NCI-H446 (cell line): ENCODE measurements around the gene UGDH.
"Not testable (repeated sequence)": the region's sequence is repeated elsewhere in the genome, so short reads cannot be mapped to it uniquely, and the experiment has no call there.

Source experiments
- DNase-seq, 2 experiments: peaks; one replicate each; lab custom pipeline; 2025; lab: John Stamatoyannopoulos, UW

UGDH gene

GRCh38 chr4:39495446-39496213 lies 31.6 kb downstream of the UGDH start:
- DNase-seq, result no peak

DNA sequence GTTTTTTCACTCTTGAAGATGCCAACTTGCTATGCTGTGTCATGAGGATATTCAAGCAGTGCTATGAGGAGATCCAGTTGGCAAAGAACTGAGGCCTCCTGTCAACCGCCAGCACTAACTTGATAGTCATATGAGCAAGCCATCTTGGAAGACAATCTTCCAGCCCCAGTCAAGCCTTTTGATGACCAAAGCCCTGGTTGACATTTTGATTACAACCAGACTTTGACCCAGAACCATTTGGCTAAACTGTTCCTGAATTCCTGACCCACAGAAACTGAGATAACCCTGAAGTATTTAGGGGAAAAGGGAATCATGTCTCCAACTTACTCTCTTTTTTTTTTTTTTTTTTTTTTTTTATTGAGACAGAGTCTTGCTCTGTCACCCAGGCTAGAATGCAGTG lies 32.9 kb downstream of the UGDH start:
- DNase-seq, result no peak

DNA sequence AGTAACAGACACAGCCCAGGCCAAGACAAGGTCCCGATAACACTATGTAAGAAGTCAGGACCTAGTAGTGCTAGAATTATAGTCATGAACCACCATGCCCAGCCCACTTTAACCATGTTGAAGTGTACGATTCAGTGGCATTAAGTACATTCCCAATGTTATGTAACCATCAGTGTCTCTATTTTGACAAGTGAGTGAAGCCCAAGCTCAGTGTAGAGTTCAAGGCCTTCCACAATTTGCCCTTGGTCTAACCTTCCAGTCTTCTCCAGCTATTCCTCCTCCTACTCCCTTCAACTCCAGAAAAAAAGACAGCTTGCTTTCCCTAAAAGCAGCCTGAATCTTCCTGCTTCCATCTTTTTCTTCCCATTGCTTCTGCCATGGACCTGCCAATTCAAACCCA lies 36.9 kb downstream of the UGDH start:
- no peak for DNase-seq

DNA sequence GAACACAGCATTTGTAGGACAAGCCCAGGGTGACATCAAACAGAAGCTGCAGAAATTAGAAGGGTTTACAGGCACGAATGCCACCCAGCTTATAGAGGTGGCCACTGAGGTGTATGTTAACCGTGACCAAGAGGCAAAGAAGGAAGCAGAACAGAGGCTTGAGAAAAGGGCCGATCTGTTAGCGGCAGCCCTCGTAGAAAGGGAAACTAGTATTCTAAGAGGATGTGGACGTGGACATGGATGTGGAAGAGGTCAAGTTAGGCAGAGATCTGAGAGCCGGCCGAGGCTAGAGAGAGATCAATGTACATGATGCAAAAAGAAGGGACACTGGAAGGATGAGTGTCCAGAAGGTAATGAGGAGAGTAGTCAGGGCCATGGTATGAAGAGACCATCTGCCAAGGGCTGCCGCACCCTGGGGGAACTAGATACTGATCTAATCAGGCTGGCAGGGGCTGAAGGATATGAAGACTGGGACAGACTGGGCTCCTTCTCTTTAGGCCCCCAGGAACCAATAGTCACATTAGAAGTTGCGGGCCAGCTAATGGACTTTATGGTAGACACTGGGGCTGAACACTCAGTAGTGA lies 40.9 kb downstream of the UGDH start:
- DNase-seq, result no peak

DNA sequence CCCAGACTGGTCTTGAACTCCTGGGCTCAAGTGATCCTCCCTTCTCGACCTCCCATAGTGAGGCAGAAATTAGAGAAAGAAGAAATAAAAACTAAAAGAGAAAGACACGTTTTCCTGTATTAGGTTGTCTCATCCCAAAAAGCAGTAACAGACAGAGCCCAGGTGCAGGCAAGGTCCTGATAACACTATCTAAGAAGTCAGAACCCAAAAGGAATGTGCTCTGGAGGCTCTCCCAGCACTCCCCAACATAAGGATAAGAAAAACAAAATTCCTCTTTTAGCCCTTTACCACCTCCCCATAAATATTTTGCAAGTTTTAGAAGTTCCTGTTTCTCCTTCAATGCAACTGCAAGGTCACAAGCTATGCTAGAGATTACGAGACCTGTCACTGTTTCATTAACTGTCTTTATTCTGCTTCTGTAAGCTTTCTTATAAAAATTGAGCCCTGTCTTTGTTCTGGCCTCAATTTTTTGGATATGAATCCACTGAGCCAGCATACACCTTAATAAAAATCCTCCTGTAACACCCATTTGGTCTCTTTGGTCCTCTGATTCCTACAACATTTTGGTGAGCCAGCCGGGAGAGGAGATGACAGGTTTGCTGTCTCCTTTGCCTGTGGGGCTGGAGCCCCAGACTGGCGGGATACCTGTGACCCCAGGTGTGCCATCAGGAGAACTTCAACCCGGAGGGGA lies 42.5 kb downstream of the UGDH start:
- no peak for DNase-seq

GRCh38 chr4:39480902-39481695 lies 46.1 kb downstream of the UGDH start:
- DNase-seq, result no peak

DNA sequence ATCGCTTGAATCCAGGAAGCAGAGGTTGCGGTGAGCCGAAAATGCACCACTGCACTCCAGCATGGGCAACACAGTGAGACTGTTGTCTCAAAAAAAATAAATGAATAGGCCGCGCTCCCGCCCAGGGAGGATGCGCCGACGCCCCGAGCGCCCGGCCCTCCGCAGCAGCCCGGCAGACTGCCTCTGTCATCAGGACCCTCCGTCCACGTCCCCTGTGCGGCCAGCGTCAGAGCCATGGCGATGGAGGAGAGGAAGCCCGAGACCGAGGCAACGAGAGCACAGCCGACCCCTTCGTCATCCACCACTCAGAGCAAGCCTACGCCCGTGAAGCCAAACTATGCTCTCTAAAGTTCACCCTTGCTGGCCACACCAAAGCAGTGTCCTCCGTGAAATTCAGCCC lies 47.0 kb downstream of the UGDH start:
- no peak for DNase-seq

DNA sequence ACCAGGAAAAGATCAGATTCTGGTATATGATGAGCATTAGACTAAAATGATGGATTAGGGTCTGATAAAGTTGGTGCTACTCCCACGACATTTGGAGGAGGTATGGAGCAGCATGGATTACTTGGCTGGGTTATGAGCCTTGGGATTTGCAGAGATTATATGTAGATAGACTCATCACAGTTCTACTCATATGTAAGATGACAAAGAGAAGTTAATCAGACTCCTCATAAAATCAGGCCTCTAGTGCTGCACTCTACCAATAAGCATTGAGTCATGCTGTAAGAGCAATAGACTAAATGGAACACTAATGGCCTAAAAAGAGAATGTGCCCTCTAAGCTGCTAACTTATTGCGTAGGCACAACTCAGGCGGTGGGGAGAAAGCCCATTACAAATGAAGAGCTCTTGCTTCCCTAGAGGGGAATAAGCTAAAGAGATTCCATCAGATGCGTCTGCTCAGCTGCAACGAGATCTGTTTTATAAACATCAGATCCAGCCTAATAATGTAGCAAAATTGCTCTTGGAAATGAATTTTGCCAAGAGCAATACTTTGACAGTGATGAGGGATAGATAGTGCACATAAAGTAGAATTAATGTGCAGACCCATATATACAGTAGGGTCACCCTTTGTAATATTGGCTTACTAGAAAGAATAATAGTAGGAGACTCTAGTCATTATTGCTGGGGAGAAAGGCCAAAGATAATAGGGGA lies 50.9 kb downstream of the UGDH start:
- DNase-seq, result no peak

DNA sequence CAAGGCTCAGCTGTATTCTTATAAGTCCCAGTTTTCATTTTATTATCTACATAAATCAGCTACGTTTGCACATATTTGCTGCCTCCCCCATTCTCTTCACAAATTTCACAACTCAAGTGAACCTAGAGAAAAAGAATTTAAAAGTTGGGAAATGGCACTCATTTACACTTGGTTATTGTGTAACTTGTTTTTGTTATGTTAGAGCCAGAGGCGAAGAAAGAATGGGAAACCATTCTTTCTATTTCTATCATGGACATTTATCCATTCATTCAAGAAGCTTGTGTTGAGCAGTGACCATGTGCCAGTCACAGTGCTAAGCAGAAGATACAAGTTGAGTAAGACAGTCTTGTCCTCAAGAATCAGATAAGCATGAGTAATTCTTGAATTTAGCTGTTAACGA lies 54.8 kb downstream of the UGDH start:
- DNase-seq, result no peak

DNA sequence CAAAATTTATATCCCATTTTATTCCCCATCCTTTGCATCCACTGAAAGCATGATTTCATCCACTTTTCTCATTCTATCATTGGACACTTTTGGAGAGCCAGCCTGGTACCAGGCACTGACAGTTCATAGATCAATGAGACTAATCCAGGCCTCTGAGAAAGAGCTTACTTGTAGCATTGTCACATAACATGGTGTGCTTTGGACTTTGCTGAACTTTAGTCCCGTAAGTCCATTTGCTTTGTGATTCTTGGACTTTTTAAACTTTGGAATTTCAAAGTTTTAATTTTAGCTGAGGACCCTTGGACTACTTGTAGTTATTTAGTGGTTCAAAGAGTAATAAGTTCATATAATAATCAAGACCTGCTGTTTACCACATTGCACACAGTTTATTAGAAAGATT lies 56.8 kb downstream of the UGDH start:
- DNase-seq, result no peak

- DNase-seq, result peak in 1 of 2 experiments; percentile 59
Measured at GRCh38 chr4:39469429-39470077, 57.7 kb downstream of the UGDH start.

DNA sequence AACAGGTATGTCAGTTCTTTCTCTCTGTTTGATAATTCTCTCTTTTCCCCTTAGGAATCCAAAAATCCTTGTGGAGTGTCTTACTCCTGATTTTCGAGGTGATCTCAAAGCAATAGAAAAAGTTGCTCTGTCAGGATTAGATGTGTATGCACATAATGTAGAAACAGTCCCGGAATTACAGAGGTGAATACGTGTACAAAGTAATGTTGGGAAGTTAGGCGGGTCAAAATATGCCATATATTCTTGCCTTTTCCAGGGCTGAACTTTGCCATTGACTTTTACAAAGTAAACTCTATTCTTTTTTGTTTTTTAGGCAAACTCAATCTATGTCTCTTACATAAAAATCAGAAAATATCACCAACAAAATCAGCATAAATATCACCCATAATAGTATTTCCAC lies 59.8 kb downstream of the UGDH start:
- DNase-seq, result no peak

- no peak for DNase-seq
Measured at GRCh38 chr4:39466747-39467146, 60.5 kb downstream of the UGDH start.

DNA sequence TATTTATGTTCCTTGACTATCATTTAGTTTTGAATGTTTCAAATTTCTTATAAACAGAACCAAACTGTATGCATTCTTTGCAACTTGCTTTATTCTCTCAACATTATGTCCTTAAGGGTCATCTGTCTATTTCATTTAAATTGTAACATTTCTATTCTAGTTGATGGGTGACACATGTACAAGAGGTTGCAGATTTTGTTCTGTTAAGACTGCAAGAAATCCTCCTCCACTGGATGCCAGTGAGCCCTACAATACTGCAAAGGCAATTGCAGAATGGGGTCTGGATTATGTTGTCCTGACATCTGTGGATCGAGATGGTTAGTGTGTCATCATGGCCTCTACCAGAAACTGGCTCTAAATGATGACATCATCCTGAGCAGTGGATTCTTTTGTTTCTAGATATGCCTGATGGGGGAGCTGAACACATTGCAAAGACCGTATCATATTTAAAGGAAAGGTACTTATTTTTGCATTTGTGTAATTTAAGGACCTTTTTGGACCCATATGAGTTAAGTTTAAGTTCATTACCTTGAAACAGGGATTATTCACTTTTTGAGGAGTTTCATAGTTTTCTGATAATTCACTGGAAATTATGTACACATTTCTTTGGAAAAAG lies 62.2 kb downstream of the UGDH start:
- peak in 1 of 2 experiments; percentile 24 for DNase-seq

GRCh38 chr4:39458505-39459300 lies 68.5 kb downstream of the UGDH start, which contains the start of the genes LIAS and RPL9:
Gene LIAS, plus strand, starts transcription at chr4:39459056. Its CDS starts 62 bp downstream, at chr4:39459118.
Gene RPL9, minus strand, starts transcription at chr4:39458922. Its CDS starts 483 bp downstream, at chr4:39458439.
- DNase-seq, result peak; percentile 93 to 96

GRCh38 chr4:39458161-39458504 lies 69.1 kb downstream of the UGDH start:
- not testable (repeated sequence) for DNase-seq

DNA sequence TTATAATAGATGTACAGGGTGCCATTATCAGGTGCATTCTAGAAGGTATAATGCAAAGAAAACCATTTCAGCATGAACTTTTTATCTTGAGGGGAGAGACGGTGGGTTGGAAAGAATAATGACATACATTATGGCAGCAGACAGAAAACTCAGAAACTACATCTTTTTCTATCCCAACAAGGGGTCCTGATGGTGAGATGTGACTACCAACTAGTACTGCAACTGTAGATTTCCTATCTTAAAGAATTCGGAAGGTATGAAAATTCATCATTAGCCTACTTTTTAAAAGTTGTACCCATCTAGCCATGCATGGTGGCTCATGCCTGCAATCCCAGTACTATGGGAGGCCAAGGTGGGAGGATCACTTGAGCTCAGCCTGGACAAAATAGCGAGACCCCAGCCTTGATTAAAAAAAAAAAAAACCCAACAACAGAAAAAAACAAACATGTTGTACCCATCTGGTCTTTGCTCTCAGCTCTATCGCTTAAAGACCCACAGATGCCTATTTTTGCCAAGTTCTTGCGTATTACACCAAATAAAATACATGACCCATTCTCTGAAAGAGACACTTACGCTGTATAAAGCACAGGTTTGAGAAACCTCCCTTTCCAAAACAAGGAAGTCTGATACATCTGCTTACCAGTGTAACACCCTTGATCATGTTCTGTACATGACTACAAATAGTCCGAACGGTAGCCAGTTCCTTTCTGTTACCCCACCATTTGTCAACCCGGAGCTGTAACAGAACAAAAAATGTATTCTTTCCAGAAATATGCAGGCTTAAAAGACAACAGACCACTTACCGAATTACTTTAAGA lies 70.1 kb downstream of the UGDH start:
- no peak for DNase-seq

DNA sequence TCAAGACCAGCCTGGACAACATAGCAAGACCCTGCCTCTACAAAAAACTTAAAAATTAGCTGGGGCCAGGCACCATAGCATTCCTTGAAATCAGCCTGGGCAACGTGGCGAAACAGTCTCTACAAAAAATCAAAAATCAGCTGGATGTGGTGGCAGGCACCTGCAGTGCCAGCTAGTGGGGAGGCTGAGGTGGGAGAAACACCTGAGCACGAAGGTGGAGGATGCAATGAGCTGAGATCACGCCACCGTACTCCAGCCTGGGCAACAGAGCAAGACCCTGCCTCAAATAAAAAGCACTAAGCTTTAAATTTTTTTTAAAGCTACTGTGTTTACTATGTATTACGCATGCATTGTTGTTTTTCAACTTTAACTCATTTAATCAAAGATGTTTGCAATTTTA lies 71.8 kb downstream of the UGDH start:
- no peak for DNase-seq

GRCh38 chr4:39453738-39454137 lies 73.5 kb downstream of the UGDH start:
- DNase-seq, result no peak
